Bronchial epithelial cell (primary cell): ENCODE data around the gene CD151. TPM values are rescaled to one million over a fixed set of nuclear protein-coding genes. Genes with fewer than 3 reads are reported as not detected.

Source experiments
- DNase-seq: peaks from one replicate; pipeline ENCODE4 v3.0.0-alpha.2; 2010; ENCODE audit warnings: low read depth
- FAIRE-seq: peaks from 2 replicates; lab custom pipeline; 2011; peaks lifted over from hg19 to GRCh38; lab: Jason Lieb, UNC
- H3K27me3 ChIP-seq: 2 replicates; pipeline ENCODE4 v1.5.1; 2011; ENCODE audit warnings: low read length; ENCODE audit not compliant: control insufficient read depth, insufficient read depth
- H3K36me3 ChIP-seq: 2 replicates; pipeline ENCODE4 v1.5.1; 2011; ENCODE audit warnings: low read length; ENCODE audit not compliant: control insufficient read depth, insufficient read depth
- H3K4me3 ChIP-seq: 2 replicates; pipeline ENCODE4 v1.5.1; 2011; ENCODE audit warnings: mild to moderate bottlenecking, low read depth, low read length, control low read depth
- CTCF ChIP-seq: IDR thresholded peaks from 2 replicates; pipeline ENCODE4 v1.5.1; 2011; ENCODE audit warnings: mild to moderate bottlenecking, moderate library complexity, low read length, control low read depth, inconsistent platforms; ENCODE audit not compliant: insufficient read depth, severe bottlenecking
- total RNA-seq: library from RNA; depleted of rRNA; stranded (reverse); fragments of >200 nt; gene quantifications from 2 replicates; pipeline ENCODE4 v1.2.1, GENCODE V29; 2014

CD151 gene
- total RNA-seq, 1 donor from 2014 or later, result 324 TPM

- no peak for DNase-seq
- no peak for FAIRE-seq
- Histone ChIP-seq H3K27me3 (no peaks in the 10 kb centered on the region), H3K36me3 (peaks cover 23% of the 10 kb centered on the region), H3K4me3 (peak overlapping the region; percentile 58)
- TF ChIP-seq CTCF, result no peak
These were observed 28.2 kb upstream of the CD151 start for GRCh38 chr11:804599-804964.

DNA sequence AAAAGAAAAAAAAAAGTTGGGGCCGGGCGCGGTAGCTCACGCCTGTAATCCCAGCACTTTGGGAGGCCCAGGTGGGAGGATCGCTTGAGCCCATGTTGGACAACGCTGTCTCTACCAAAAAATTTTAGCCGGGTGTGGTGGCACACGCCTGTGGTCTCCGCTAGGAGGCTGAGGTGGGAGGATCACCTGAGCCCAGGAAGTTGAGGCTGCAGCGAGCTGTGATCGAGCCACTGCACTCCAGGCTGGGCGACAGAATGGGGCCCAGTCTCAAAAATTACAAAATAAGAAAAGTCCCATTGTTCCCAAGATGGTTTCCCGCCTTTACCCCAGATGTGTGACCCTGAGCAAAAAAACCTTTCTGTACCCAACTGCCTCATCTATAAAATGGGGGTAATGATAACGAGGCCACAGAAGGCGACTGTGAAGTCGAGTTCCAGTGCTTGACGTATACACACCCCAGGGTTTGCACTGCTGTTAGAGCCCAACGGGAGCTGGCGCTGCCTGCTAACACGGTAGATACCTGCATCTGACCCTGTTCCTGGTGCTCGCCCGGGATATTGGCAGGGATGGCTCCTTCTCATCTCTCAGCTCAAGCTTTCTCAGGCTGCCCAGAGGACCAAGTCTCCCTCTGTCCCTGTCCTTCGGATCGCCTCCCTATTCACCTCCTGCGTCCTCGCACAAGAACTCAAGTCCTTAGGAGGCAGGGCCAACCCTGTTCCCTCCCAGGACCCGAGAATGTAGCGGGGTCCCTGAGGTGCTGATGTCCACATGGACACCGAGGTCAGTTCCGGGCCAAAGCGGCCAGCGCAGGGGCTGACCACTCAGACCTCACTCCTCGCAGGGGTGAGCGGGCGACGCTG is 24.1 kb upstream of the CD151 start:
- H3K36me3 ChIP-seq, result peaks cover 20% of the 10 kb centered on the region
- DNase-seq (no peak), FAIRE-seq (no peak)
- H3K27me3 ChIP-seq, result no peaks in the 10 kb centered on the region
- TF ChIP-seq CTCF, result no peak
- peak overlapping the region; percentile 97 for H3K4me3 ChIP-seq

DNA sequence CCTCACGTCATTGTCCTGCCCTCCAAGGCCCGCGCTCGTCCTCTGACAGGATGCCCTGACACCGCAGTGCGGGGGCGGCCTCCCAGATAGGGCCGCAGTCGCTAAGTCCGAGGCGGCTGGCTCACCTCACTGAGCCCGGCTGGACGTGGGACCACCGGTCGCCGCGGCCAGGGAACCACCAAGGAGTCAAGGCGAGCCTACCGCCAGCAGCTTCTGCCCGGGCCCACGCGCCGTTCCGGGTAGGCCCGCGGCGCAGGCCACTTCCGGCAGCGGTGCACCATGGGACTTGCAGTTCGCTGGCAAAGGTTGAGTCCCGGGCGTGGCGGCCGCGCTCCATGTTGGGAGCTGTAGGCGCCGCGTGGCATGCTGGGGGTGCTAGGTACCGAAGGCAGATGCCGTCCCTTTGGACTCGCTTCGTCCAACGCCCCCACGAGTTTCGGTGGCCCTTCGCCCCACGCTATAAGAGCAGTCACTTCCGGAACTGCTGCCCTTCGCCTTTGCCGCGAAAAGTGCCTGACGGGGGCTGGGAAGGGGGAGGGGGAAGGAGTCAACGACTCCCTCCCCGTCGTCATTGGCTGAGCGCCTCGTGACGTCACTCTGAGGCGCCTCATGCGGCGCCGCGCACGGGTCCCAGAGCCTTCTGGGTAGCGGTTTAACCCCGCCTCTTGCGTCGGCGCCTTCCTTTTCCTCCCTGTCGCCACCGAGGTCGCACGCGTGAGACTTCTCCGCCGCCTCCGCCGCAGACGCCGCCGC is 23.3 kb upstream of the CD151 start, which contains the start of gene RPLP2:
Gene RPLP2 (plus strand): TSS at position 681 of the 753 bp plus-strand sequence. CDS start 268 bp downstream, outside the sequence.
- H3K4me3 ChIP-seq, result peak within 1 kb of the TSS; percentile 97
- peaks cover 21% of the 10 kb centered on the region for H3K36me3 ChIP-seq
- no peak for FAIRE-seq
- TF ChIP-seq CTCF, result no peak
- DNase-seq, result peak; percentile 86
- no peaks in the 10 kb centered on the region for H3K27me3 ChIP-seq

- no peaks in the 10 kb centered on the region for H3K27me3 ChIP-seq
- DNase-seq (no peak), FAIRE-seq (no peak)
- TF ChIP-seq CTCF, result no peak
- peak overlapping the region; percentile 97 for H3K4me3 ChIP-seq
- H3K36me3 ChIP-seq, result peaks cover 21% of the 10 kb centered on the region
These were observed 22.6 kb upstream of the CD151 start for GRCh38 chr11:810040-810567.

DNA sequence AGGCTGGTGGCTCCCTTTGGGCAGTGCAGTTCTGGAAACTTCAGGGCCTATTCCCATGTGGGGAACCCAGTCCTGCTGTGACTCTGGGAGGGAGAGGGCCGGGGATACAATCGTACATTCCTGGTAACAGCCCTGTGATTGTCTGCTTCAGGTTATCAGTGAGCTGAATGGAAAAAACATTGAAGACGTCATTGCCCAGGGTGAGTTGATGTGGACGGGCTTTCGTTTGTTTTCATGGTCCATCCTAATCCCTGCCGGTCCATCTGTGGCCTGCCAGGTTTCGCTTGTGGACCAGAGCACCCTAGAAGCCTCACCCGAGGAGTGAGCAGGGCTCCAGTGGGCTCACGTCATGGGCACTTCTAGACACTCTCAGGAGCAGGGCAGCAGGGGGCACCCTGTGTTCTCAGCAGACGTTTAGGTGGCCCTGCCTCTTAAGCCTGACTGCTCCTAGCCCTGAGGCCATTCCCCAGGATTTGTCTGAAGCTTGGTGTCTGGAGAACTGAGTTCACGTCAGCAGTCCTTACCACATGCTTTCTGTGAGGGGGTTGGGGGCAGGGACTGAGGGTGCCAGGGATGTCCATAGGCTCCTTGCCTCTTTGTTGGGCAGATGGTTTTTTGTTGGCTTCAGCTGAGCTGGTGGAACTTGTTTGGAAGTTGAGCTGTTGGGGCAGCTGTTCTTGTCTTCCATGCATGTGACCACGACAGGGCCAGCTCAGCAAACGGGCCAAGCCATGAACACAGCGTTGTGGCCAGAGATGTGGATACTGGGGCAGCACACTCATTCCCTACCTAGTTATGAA is 21.1 kb upstream of the CD151 start:
- peaks cover 21% of the 10 kb centered on the region for H3K36me3 ChIP-seq
- DNase-seq (no peak), FAIRE-seq (no peak)
- H3K4me3 ChIP-seq, result no peak overlapping the region
- H3K27me3 ChIP-seq, result no peaks in the 10 kb centered on the region
- peak; percentile 20 for TF ChIP-seq CTCF
